Body of pancreas (tissue), 4 donors: ENCODE data around the gene RNU2-63P. TPM values are rescaled to one million over a fixed set of nuclear protein-coding genes. Genes with fewer than 3 reads are reported as not detected.

Source experiments
- ATAC-seq: fragments of 150-250 bp; one replicate; pipeline ENCODE4 v1.9.1; 2016
- DNase-seq, 4 donors: peaks; one replicate each; pipeline ENCODE4 v3.0.0-alpha.2; 2019
- H3K27ac ChIP-seq, 4 donors: fragments of 200-600 bp; sonication (generic); 1 replicate in 3 of 4; 2 replicates in 1 of 4; pipeline versions ENCODE4 v1.5.1 to v1.6.1; 2016 to 2019; ENCODE audit warnings: mild to moderate bottlenecking in 1 of 4, mixed read lengths in 1 of 4, moderate library complexity in 1 of 4
- H3K27me3 ChIP-seq, 2 donors: fragments of 200-600 bp; sonication (generic); one replicate each; pipeline ENCODE4 v1.6.0; 2016; ENCODE audit warnings: mild to moderate bottlenecking in 1 of 2
- H3K36me3 ChIP-seq, 2 donors: fragments of 200-600 bp; sonication (generic); replicated peaks in 1 of 2; 2 replicates each; pipeline ENCODE4 v1.5.1; 2016; ENCODE audit warnings: low read depth in 2 of 2; ENCODE audit not compliant: insufficient read depth in 1 of 2
- H3K4me1 ChIP-seq: fragments of 200-600 bp; sonication (generic); one replicate; pipeline ENCODE4 v1.6.0; 2016
- H3K4me3 ChIP-seq, 2 donors: fragments of 200-600 bp; sonication (generic); 1 replicate in 1 of 2; 2 replicates in 1 of 2; pipeline ENCODE4 v1.5.1; 2016 to 2019
- H3K9me3 ChIP-seq, 3 donors: fragments of 200-600 bp; sonication (generic); 1 replicate in 2 of 3; 2 replicates in 1 of 3; pipeline ENCODE4 v1.5.1; 2016
- POLR2A ChIP-seq, 3 donors: fragments of 450-650 bp; IDR thresholded peaks; one replicate each; pipeline ENCODE4 v1.6.1; 2016; ENCODE audit warnings: antibody characterized with exemption in 3 of 3, mild to moderate bottlenecking in 2 of 3
- WGBS, 2 donors: methylation state at CpG; one replicate each; pipeline ENCODE4 v1.1.5; 2017; 5-methylcytosine and 5-hydroxymethylcytosine counted together
- intact Hi-C: fragments of 100-400 bp; cut with DNase I; formaldehyde crosslinking; loops from one replicate; pipeline ENCODE4 v1.15.1; 2023
- total RNA-seq, 2 donors: library from RNA; depleted of rRNA; stranded (reverse); fragments of >200 nt; gene quantifications; one replicate each; pipeline ENCODE4 v1.1.0, GENCODE V29; 2016
- TF ChIP-seq, protein P1 (sequence below), 7 experiments: fragments of 450-650 bp in 4 of 7; fragments of 200-600 bp in 3 of 7; sonication (generic) in 3 of 7; IDR thresholded peaks; one replicate each; pipeline ENCODE4 v1.5.1; 2016 to 2019; ENCODE audit warnings: antibody characterized with exemption in 7 of 7

The RNU2-63P gene
- total RNA-seq, 2 donors from 2014 or later, result not detected

DNA sequence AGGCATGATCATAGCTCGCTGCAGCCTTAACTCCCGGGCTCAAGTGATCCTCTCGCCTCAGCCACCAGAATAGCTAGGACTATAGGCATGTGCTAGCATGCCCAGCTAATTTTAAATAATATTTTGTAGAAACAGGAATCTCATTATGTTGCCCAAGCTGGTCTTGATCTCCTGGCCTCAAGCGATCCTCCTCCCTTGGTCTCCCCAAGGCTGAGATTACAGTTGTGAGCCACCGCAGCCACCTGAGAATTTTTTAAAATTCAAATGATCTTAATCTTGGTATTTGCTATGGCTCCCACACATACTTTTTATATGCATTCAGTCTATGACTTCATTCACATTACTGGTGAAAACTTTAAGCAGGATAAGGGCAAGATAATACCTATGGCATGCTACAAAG lies 26.1 kb upstream of the RNU2-63P start:
- H3K9me3 ChIP-seq, result no peaks in the 10 kb centered on the region
- no peaks in the 10 kb centered on the region for H3K36me3 ChIP-seq
- TF ChIP-seq POLR2A (IDR thresholded peaks at IDR 0.05), result no peak
- H3K27ac ChIP-seq, result no peak overlapping the region
- no peaks in the 10 kb centered on the region for H3K27me3 ChIP-seq
- ATAC-seq (no peak), DNase-seq (no peak)
- no peak overlapping the region for H3K4me3 ChIP-seq
- H3K4me1 ChIP-seq, result no peaks in the 10 kb centered on the region
- intact Hi-C loops, result no loop called here
- 97 to 98% methylated on average over 5 of the region's 5 CpGs for WGBS, 2 donors

DNA sequence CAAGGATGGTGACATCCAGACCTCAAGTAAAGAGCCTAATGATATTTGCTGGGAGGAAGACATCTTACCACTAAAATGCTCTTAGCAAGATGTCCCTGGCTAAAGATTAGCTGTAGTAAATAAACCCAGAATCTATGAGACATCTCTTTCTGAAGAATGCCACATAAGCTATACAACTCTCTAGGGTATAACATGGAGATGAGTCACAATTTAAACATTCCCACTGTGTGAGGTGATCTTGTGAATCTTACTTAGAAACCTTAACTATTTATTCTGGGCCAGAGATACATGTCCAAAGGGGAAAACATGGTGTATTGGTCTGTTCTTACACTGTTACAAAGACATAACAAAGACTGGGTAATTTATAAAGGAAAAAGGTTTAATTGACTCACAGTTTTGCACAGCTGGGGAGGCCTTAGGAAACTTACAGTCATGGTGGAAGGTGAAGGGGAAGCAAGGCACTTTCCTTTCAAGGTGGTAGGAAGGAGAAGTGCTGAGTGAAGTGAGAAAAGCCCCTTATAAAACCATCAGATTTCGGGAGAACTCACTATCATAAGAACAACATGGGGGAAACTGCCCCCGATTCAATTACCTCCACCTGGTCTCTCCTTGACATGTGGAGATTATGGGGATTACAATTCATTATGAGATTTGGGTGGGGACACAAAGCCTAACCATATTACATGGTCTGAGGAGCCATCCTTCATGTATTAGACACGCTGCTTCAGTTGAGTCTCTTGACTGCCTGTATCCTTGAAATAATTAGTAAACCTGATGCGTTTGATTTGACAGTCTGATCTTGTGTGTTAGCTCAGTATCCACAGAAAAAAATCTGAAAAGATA lies 22.1 kb upstream of the RNU2-63P start:
- no peak overlapping the region for H3K4me3 ChIP-seq
- ATAC-seq, result no peak
- no peaks in the 10 kb centered on the region for H3K27me3 ChIP-seq
- no peaks in the 10 kb centered on the region for H3K9me3 ChIP-seq
- intact Hi-C loops, result no loop called here
- no peaks in the 10 kb centered on the region for H3K4me1 ChIP-seq
- H3K27ac ChIP-seq, result no peak overlapping the region
- 95 to 99% methylated on average over 4 of the region's 4 CpGs for WGBS, 2 donors
- TF ChIP-seq, protein P1, sequence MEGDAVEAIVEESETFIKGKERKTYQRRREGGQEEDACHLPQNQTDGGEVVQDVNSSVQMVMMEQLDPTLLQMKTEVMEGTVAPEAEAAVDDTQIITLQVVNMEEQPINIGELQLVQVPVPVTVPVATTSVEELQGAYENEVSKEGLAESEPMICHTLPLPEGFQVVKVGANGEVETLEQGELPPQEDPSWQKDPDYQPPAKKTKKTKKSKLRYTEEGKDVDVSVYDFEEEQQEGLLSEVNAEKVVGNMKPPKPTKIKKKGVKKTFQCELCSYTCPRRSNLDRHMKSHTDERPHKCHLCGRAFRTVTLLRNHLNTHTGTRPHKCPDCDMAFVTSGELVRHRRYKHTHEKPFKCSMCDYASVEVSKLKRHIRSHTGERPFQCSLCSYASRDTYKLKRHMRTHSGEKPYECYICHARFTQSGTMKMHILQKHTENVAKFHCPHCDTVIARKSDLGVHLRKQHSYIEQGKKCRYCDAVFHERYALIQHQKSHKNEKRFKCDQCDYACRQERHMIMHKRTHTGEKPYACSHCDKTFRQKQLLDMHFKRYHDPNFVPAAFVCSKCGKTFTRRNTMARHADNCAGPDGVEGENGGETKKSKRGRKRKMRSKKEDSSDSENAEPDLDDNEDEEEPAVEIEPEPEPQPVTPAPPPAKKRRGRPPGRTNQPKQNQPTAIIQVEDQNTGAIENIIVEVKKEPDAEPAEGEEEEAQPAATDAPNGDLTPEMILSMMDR (IDR thresholded peaks at IDR 0.05), result no peak
- TF ChIP-seq POLR2A (IDR thresholded peaks at IDR 0.05), result no peak
- peaks cover 0 to 5% of the 10 kb centered on the region in 2 donors for H3K36me3 ChIP-seq
- DNase-seq, result no peak

DNA sequence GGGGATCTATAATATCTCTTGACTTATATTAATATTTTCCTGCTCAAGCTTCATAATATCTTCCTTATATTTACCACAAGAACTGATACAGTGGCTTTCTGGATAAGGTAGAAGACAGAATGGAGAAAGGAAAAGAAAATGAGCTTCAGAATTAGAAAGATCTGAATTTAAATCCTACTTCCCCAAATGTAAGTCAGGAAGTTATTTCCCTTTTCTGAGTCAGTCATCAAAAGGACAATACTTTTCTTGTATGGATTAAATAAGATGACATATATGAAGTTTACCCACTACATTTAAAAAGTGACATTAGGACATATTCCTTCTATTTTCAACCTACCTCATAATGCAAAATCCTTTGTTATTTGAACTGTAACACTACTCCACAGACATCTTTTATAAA lies 20.3 kb upstream of the RNU2-63P start:
- TF ChIP-seq, protein P1 (IDR thresholded peaks at IDR 0.05), result no peak
- TF ChIP-seq POLR2A (IDR thresholded peaks at IDR 0.05), result no peak
- intact Hi-C loops, result no loop called here
- Histone ChIP-seq H3K4me3 (no peak overlapping the region), H3K36me3 (peaks cover 0 to 9% of the 10 kb centered on the region in 2 donors), H3K27me3 (no peaks in the 10 kb centered on the region), H3K9me3 (no peaks in the 10 kb centered on the region), H3K4me1 (no peaks in the 10 kb centered on the region), H3K27ac (no peak overlapping the region)
- no peak for DNase-seq
- no peak for ATAC-seq

DNA sequence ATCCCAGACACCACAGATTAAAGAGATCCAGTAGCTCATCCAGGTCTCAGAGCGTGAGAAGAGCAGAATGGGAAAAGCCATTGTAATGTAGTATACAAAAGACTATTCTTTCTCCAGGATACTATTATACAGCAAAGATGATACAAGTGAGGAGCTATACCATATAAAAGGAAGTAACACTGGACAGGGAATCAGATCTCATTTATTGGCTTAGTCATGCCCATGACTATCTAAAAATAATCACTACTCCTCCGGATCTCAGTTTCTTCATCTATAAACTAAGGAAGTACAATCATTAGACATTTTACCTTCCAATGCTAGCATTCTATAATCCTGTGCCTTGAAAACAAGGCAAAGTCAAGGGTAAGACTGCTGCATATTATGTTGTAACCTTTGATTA lies 19.8 kb upstream of the RNU2-63P start:
- Histone ChIP-seq H3K4me1 (no peaks in the 10 kb centered on the region), H3K27ac (no peak overlapping the region), H3K36me3 (peaks cover 0 to 9% of the 10 kb centered on the region in 2 donors), H3K4me3 (no peak overlapping the region), H3K27me3 (no peaks in the 10 kb centered on the region), H3K9me3 (no peaks in the 10 kb centered on the region)
- ATAC-seq, result no peak
- TF ChIP-seq POLR2A (IDR thresholded peaks at IDR 0.05), result no peak
- TF ChIP-seq, protein P1 (IDR thresholded peaks at IDR 0.05), result no peak
- 80 to 86% methylated on average over 2 of the region's 2 CpGs for WGBS, 2 donors
- intact Hi-C loops, result no loop called here
- no peak for DNase-seq

DNA sequence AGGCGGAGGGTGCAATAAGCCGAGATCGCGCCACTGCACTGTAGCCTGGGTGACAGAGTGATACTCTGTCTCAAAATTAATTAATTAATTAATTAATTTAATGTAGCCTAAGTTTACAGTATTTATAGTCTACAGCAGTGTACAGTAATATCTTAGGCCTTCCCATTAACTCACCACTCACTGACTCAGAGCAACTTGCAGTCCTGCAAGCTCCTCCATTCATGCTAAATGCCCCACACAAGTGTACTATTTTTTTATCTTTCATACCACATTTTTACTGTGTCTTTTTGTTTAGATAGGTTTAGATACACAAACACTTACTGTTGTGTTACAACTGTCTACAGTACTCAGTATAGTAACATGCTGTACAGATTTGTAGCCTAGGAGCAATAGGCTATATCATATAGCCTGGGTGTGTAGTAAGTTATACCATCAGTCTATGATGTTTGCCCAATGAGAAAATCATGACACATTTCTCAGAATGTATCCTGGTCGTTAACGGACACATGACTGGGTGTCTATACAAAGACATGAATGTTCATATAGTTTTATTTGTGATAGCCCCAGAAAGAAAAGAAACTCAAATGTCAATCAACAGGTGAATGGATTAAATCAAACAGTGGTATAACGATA lies 15.8 kb upstream of the RNU2-63P start:
- intact Hi-C loops, result no loop called here
- ATAC-seq, result no peak
- DNase-seq, result no peak
- no peak for TF ChIP-seq POLR2A (IDR thresholded peaks at IDR 0.05)
- TF ChIP-seq, protein P1 (IDR thresholded peaks at IDR 0.05), result no peak
- Histone ChIP-seq H3K4me1 (no peaks in the 10 kb centered on the region), H3K27ac (no peak overlapping the region), H3K4me3 (no peak overlapping the region), H3K36me3 (peaks cover 0 to 10% of the 10 kb centered on the region in 2 donors), H3K27me3 (no peaks in the 10 kb centered on the region), H3K9me3 (no peaks in the 10 kb centered on the region)
- WGBS, 2 donors, result 91 to 94% methylated on average over 7 of the region's 7 CpGs
